Measurements from ENCODE around the gene IGBP1. TPM values are rescaled to one million over a fixed set of nuclear protein-coding genes. Genes with fewer than 3 reads are reported as not detected.

Gene IGBP1
- total RNA-seq (2013; cell fraction: nucleolus; rRNA removed) = 12.2 and 14.4 TPM in 2 replicates
- total RNA-seq (2014; rRNA removed) (52.4 and 58.4 TPM in 2 replicates), total RNA-seq (2014; rRNA removed; fragmentation: Illumina TruSeq; extraction: Trizol) (59.1 and 62.0 TPM in 2 replicates), total RNA-seq (2021) (54.9 and 55.2 TPM in 2 replicates), polyA plus RNA-seq (2011; rRNA removed) (120 and 140 TPM in 2 replicates), polyA plus RNA-seq (2014; fragmentation: Illumina TruSeq; extraction: Trizol) (76.5 and 100 TPM in 2 replicates), polyA plus RNA-seq (2014; fragmentation: Nextera tagmentation; extraction: Ambion mirVana) (10 to 100 TPM; 75.8 to 99.3 TPM), polyA plus RNA-seq (2014; rRNA removed) (49.6 and 55.3 TPM in 2 replicates), polyA plus RNA-seq (2016; fragmentation: Nextera tagmentation; extraction: Ambion mirVana) (10 to 100 TPM; 29.7 to 31.9 TPM), polyA minus RNA-seq (2011; rRNA and poly(A)+ RNA removed) (73.7 and 83.8 TPM in 2 replicates), Bru-seq, nascent RNA (percentile 79 among the genes with signal in this experiment), BruChase-seq, experiment 1, labeled RNA remaining after a 6-hour chase (percentile 80 among the genes with signal in this experiment), BruChase-seq, experiment 2, labeled RNA remaining after a 2-hour chase (percentile 78 among the genes with signal in this experiment)
- 59.6 TPM for polyA plus RNA-seq (2011; ENCODE audit: low read depth)
- 87.1 and 87.2 TPM in 2 replicates for polyA plus RNA-seq (2011; cell fraction: cytosol; rRNA removed)
- polyA plus RNA-seq (2011; cell fraction: nucleus; rRNA removed) = 34.4 and 39.8 TPM in 2 replicates
- polyA plus RNA-seq (2012) = 74.2 and 92.2 TPM in 2 replicates
- 18.7 and 23.4 TPM in 2 replicates for polyA minus RNA-seq (2011; cell fraction: cytosol; rRNA and poly(A)+ RNA removed)
- polyA minus RNA-seq (2011; cell fraction: nucleus; rRNA and poly(A)+ RNA removed) = 7.6 and 9.4 TPM in 2 replicates
- long read RNA-seq, experiment 1, transcript IGBP1-201 (6 exons, 1,862 nt) = major isoform, 44 of 56 reads
- long read RNA-seq, experiment 1, partial matches to known transcripts = 1 of 56 reads
- long read RNA-seq, experiment 1, other reads (novel, unspliced or antisense) = 11 of 56 reads
- long read RNA-seq, experiment 2, transcript IGBP1-201 (6 exons, 1,862 nt) = major isoform, 282 of 319 reads
- long read RNA-seq, experiment 2, transcript IGBP1-202 (7 exons, 1,666 nt) = minor isoform, 5 of 319 reads
- long read RNA-seq, experiment 2, partial matches to known transcripts = 11 of 319 reads
- long read RNA-seq, experiment 2, other reads (novel, unspliced or antisense) = 21 of 319 reads

DNA sequence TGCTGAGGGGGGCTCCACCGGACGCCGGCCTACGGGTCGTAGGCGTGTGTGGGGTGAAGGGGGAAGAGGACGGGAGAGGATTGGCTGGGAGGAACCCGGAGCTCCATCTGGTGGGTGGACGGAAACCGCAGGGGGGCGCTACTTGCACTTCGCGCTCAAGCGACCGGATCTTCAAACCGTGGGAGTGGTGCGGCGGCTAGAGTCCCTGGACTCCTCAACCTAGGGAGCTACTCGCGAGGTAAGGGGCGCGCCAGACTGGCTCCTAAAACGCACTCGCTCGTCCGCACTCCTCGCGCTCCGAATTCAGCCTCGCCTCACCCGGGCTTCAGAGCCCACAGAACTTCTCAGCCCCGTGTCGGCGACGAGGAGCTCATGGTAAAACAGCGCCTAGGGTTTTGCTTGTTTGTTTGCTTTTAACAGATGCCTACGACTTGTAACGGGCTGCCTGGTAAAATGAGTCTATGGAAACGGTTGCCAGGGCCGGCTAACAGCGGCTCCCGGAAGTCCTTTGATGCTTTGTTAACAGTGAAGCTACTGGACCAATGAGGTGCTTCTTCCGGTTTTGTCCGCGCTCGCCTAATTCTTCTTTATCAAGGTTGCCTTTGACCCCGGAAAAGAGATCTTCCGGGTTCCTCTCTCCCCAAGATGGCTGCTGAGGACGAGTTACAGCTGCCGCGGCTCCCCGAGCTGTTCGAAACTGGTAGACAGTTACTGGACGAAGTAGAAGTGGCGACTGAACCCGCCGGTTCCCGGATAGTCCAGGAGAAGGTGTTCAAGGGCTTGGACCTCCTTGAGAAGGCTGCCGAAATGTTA lies at the start of gene IGBP1:
IGBP1 (plus strand) TSS at position 145 of the 813 bp plus-strand sequence; CDS start at position 646, 501 bp downstream.
- H3K9ac ChIP-seq (ENCODE audit: control insufficient read depth, insufficient read depth, low read length) = peak within 1 kb of the TSS; percentile 85
- H3K27me3 ChIP-seq (replicated peaks in 1 of 2; ENCODE audit: control insufficient read depth in 2 of 2, insufficient read depth in 2 of 2, low read length in 1 of 2) = no peaks in the 10 kb centered on the region
- H3K36me3 ChIP-seq (ENCODE audit: control insufficient read depth in 2 of 2, insufficient read depth in 2 of 2, low read length in 1 of 2) = no peaks in the 10 kb centered on the region
- DNase-seq (ENCODE audit: low read depth, low spot score) (peak; percentile 49), FAIRE-seq (peak; percentile 18), ATAC-seq (peak; percentile 91)
- ChIA-PET SMC1A (ENCODE audit: uncharacterized antibody, unreplicated experiment) (interaction anchor here (0.6 to 1.9 kb wide), 11 partner anchors 19 to 302 kb away, joined by 3 to 7 read pairs (median 4); partner anchors contain the start of genes DGAT2L6, KIF4A and PDZD11), RAD21 (ENCODE audit: unreplicated experiment) (interaction anchor here (0.7 to 2.0 kb wide), 15 partner anchors 34 to 302 kb away, joined by 3 to 11 read pairs (median 4); partner anchors contain the start of genes DGAT2L6, KIF4A and PDZD11), POLR2A (interaction anchor here (1.2 to 1.4 kb wide), 3 partner anchors 37 to 156 kb away, joined by 3 to 6 read pairs (median 3); partner anchors contain the start of genes KIF4A and PDZD11), CTCF (interaction anchor here (0.6 to 2.9 kb wide), 33 partner anchors 9 to 595 kb away, joined by 3 to 15 read pairs (median 4); partner anchors contain the start of genes DGAT2L6, KIF4A and PDZD11)
- H3K9me3 ChIP-seq (replicated peaks; ENCODE audit: control insufficient read depth, insufficient read depth, low read length) = no peaks in the 10 kb centered on the region
- no TSS peak for BruUV-seq (replicated peaks)
- no peaks in the 10 kb centered on the region for H3K4me1 ChIP-seq (ENCODE audit: control insufficient read depth, insufficient read depth, low read length)
- in situ Hi-C loops (cut with MboI) (loop anchor here (25.0 kb wide), 1 partner anchor 96 kb away; the partner anchor contains the start of gene AWAT2), intact Hi-C loops (cut with micrococcal nuclease; ENCODE audit: unreplicated experiment) (loop anchor here (2.0 kb wide), 1 partner anchor 43 kb away; the partner anchor contains the start of gene DGAT2L6)
- peak within 1 kb of the TSS; percentile 76 for H3K4me2 ChIP-seq (ENCODE audit: control insufficient read depth, insufficient read depth)
- WGBS (ENCODE audit: insufficient coverage, insufficient replicate concordance, low lambda C conversion rate, missing lambda C conversion rate) = 31% methylated on average over 53 of the region's 59 CpGs
- H3K4me3 ChIP-seq = peak within 1 kb of the TSS; percentile 76
- H4K20me1 ChIP-seq (ENCODE audit: control insufficient read depth, insufficient read depth) = no peaks in the 10 kb centered on the region
- H3K27ac ChIP-seq (ENCODE audit: control insufficient read depth, insufficient read depth) = peak within 1 kb of the TSS; percentile 83
- peak within 1 kb of the TSS; percentile 89 for H2AFZ ChIP-seq (ENCODE audit: control insufficient read depth, low read depth, low read length)
- H3K79me2 ChIP-seq (ENCODE audit: control insufficient read depth, insufficient read depth, low read length) = peaks cover 16% of the 10 kb centered on the region
- TF ChIP-seq NBN (IDR thresholded peaks at IDR 0.05) (0 out of 2 replicates have a peak, but pooled peaks have one; percentile 26), PAX8 (IDR thresholded peaks at IDR 0.05) (no peak), ZBED1 (IDR thresholded peaks at IDR 0.05; ENCODE audit: borderline replicate concordance) (no peak), MAX (IDR thresholded peaks at IDR 0.05; ENCODE audit: low read depth, low read length) (no peak), NFIC (IDR thresholded peaks at IDR 0.05; ENCODE audit: low read depth, low read length) (no peak), ZBTB4 (CRISPR knock-in tag; IDR thresholded peaks at IDR 0.05) (no peak), PAX5 (IDR thresholded peaks at IDR 0.05; ENCODE audit: borderline replicate concordance, low read depth, low read length) (peak; percentile 23; the same call in 1 of the 2 replicates), PML (IDR thresholded peaks at IDR 0.05; ENCODE audit: low read length) (0 out of 2 replicates have a peak, but pooled peaks have one; percentile 61)
- TF ChIP-seq, protein P1, sequence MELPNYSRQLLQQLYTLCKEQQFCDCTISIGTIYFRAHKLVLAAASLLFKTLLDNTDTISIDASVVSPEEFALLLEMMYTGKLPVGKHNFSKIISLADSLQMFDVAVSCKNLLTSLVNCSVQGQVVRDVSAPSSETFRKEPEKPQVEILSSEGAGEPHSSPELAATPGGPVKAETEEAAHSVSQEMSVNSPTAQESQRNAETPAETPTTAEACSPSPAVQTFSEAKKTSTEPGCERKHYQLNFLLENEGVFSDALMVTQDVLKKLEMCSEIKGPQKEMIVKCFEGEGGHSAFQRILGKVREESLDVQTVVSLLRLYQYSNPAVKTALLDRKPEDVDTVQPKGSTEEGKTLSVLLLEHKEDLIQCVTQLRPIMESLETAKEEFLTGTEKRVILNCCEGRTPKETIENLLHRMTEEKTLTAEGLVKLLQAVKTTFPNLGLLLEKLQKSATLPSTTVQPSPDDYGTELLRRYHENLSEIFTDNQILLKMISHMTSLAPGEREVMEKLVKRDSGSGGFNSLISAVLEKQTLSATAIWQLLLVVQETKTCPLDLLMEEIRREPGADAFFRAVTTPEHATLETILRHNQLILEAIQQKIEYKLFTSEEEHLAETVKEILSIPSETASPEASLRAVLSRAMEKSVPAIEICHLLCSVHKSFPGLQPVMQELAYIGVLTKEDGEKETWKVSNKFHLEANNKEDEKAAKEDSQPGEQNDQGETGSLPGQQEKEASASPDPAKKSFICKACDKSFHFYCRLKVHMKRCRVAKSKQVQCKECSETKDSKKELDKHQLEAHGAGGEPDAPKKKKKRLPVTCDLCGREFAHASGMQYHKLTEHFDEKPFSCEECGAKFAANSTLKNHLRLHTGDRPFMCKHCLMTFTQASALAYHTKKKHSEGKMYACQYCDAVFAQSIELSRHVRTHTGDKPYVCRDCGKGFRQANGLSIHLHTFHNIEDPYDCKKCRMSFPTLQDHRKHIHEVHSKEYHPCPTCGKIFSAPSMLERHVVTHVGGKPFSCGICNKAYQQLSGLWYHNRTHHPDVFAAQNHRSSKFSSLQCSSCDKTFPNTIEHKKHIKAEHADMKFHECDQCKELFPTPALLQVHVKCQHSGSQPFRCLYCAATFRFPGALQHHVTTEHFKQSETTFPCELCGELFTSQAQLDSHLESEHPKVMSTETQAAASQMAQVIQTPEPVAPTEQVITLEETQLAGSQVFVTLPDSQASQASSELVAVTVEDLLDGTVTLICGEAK (IDR thresholded peaks at IDR 0.05; ENCODE audit: borderline replicate concordance) = peak; percentile 79; the same call in 1 of the 2 replicates

Measured in GM12878 (cell line).